HK-2 (cell line): ENCODE data around the gene SERPINA4.
A peak's percentile ranks its signal among the peaks of the same experiment; 100 is the strongest.

Experiments used
- DNase-seq: peaks from one replicate; pipeline ENCODE4 v3.0.0-alpha.2; 2018; ENCODE audit not compliant: unreplicated experiment

SERPINA4 gene

GRCh38 chr14:94542811-94543440 lies 18.3 kb upstream of the SERPINA4 start:
- no peak for DNase-seq

- no peak for DNase-seq
Observed at GRCh38 chr14:94543449-94544124, 17.7 kb upstream of the SERPINA4 start.

GRCh38 chr14:94544726-94545125 lies 16.5 kb upstream of the SERPINA4 start:
- no peak for DNase-seq

- no peak for DNase-seq
Observed at GRCh38 chr14:94545131-94545841, 16.0 kb upstream of the SERPINA4 start.

- DNase-seq: no peak
Observed at GRCh38 chr14:94547151-94547680, 14.0 kb upstream of the SERPINA4 start.

GRCh38 chr14:94547726-94548125 lies 13.5 kb upstream of the SERPINA4 start:
- no peak for DNase-seq

- DNase-seq: no peak
Observed at GRCh38 chr14:94548131-94548998, 12.9 kb upstream of the SERPINA4 start.

GRCh38 chr14:94548999-94549985 lies 11.9 kb upstream of the SERPINA4 start:
- DNase-seq: peak; percentile 65

- no peak for DNase-seq
Observed at GRCh38 chr14:94550041-94550440, 11.2 kb upstream of the SERPINA4 start.

- no peak for DNase-seq
Observed at GRCh38 chr14:94555991-94556390, 5.3 kb upstream of the SERPINA4 start.

GRCh38 chr14:94557327-94557726 lies 3.9 kb upstream of the SERPINA4 start:
- DNase-seq: no peak

GRCh38 chr14:94558842-94559241 lies 2.4 kb upstream of the SERPINA4 start:
- DNase-seq: no peak

- no peak for DNase-seq
Observed at GRCh38 chr14:94559638-94560290, 1.5 kb upstream of the SERPINA4 start.

GRCh38 chr14:94560291-94560665 lies 964 bp upstream of the SERPINA4 start:
- DNase-seq: no peak

- no peak for DNase-seq
Observed at GRCh38 chr14:94561656-94562010, 391 bp downstream of the SERPINA4 start.

- DNase-seq: no peak
Observed at GRCh38 chr14:94562022-94562421, 780 bp downstream of the SERPINA4 start.

- no peak for DNase-seq
Observed at GRCh38 chr14:94562941-94563883, 2.0 kb downstream of the SERPINA4 start.

GRCh38 chr14:94564381-94564780 lies 3.1 kb downstream of the SERPINA4 start:
- no peak for DNase-seq

GRCh38 chr14:94568186-94568585 lies 6.9 kb downstream of the SERPINA4 start:
- no peak for DNase-seq
